MM.1S (cell line): ENCODE measurements around the gene FSIP1.

Experiments used
- CTCF ChIP-seq: fragments of 300-600 bp; sonication (generic); IDR thresholded peaks from 2 replicates; pipeline ENCODE4 v1.5.1; 2016; ENCODE audit warnings: antibody characterized with exemption, low read length, mixed read lengths
- EZH2 ChIP-seq: fragments of 300-600 bp; sonication (generic); optimal IDR thresholded peaks from 2 replicates; pipeline ENCODE3; 2017; ENCODE audit warnings: low read depth, mild to moderate bottlenecking, antibody characterized with exemption, low read length, mixed read lengths
- EZH2phosphoT487 ChIP-seq: fragments of 300-600 bp; sonication (generic); IDR thresholded peaks from 2 replicates; pipeline ENCODE4 v1.6.1; 2018; ENCODE audit warnings: antibody characterized with exemption, low read length

DNA sequence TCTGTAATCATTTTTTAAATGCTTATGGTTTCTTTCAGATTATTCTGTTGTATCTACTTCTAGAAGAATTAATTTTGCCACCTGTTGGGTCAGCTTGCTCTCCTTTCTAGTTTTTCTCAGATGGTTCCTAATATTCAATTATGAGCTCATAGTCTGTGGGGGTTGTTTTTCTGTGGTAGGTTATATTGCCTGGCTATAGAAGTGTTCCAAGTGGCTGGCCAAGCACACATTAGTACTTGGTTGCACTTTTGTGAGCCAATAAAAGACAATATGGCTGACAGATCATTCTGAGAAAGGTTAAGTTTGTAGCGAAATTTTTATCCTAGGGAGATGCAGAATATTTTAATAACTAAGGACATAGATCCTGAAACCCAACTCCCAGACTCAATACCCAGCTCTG lies 31.8 kb upstream of the FSIP1 start:
- TF ChIP-seq CTCF: no peak
- TF ChIP-seq EZH2phosphoT487: no peak
- no peak for TF ChIP-seq EZH2
